IMR-90 (cell line): ENCODE data around the gene CDC26.

ENCODE experiments used
- BHLHE40 ChIP-seq: fragments of 150-350 bp; IDR thresholded peaks from 2 replicates; pipeline ENCODE4 v1.6.1; 2016; ENCODE audit warnings: mild to moderate bottlenecking, low read depth, low read length
- CTCF ChIP-seq: conservative IDR thresholded peaks from 2 replicates; pipeline ENCODE4 v1.5.1; 2012; ENCODE audit warnings: mild to moderate bottlenecking, low read depth, low read length, improper control_type of control experiment
- ELK1 ChIP-seq: fragments of 150-350 bp; IDR thresholded peaks from 2 replicates; pipeline ENCODE4 v1.6.1; 2016; ENCODE audit warnings: low read depth, mild to moderate bottlenecking, low read length, moderate library complexity, borderline replicate concordance
- MXI1 ChIP-seq: IDR thresholded peaks from 2 replicates; pipeline ENCODE4 v1.6.1; 2012; ENCODE audit warnings: low read depth, mild to moderate bottlenecking, low read length, moderate library complexity, borderline replicate concordance
- POLR2A ChIP-seq: IDR thresholded peaks from 2 replicates; pipeline ENCODE4 v1.6.1; 2012; ENCODE audit warnings: mild to moderate bottlenecking, low read depth, low read length
- RFX5 ChIP-seq: IDR thresholded peaks from 2 replicates; pipeline ENCODE4 v1.8.0; 2012; ENCODE audit warnings: low read depth, mild to moderate bottlenecking, low read length, moderate library complexity
- SMC3 ChIP-seq: fragments of 150-350 bp; IDR thresholded peaks from 2 replicates; pipeline ENCODE4 v1.6.1; 2016; ENCODE audit warnings: low read depth, mild to moderate bottlenecking, antibody characterized with exemption, low read length, moderate library complexity
- USF2 ChIP-seq: fragments of 150-350 bp; IDR thresholded peaks from 2 replicates; pipeline ENCODE4 v1.6.1; 2017; ENCODE audit warnings: mild to moderate bottlenecking, antibody characterized with exemption, low read length, low read depth

- TF ChIP-seq USF2 (no peak), POLR2A (no peak), CTCF (no peak), BHLHE40 (no peak), MXI1 (no peak), SMC3 (no peak), RFX5 (no peak), ELK1 (no peak)
These were observed 18.0 kb upstream of the CDC26 start for GRCh38 chr9:113293285-113293878.
